PC-9 (cell line): ENCODE measurements around the gene SLC1A2. TPM values are rescaled to one million over a fixed set of nuclear protein-coding genes. Genes with fewer than 3 reads are reported as not detected.
A peak's percentile ranks its signal among the peaks of the same experiment; 100 is the strongest.

ENCODE experiments used
- BruUV-seq: library from RNA; stranded (reverse); fragments of 400-500 nt; replicated peaks from 2 replicates; lab custom pipeline; 2021; lab: Mats Ljungman, UMichigan
- CTCF ChIA-PET: fragments of 300-600 bp; sonication (Branson Sonifier 250); formaldehyde crosslinking; loops from one replicate; lab custom pipeline; 2022; ENCODE audit warnings: antibody characterized with exemption; lab: Charles Lee
- POLR2A ChIA-PET: fragments of 300-600 bp; sonication (Branson Sonifier 250); formaldehyde crosslinking; loops from one replicate; lab custom pipeline; 2022; ENCODE audit warnings: antibody characterized with exemption; ENCODE audit not compliant: unreplicated experiment; lab: Charles Lee
- DNase-seq, 2 experiments: peaks; one replicate each; pipeline versions ENCODE4 v3.0.0 to v3.0.0-alpha.2; 2015 to 2022; ENCODE audit warnings: mixed read lengths in 1 of 2
- H2AFZ ChIP-seq: fragments of 200-600 bp; sonication (generic); 2 replicates; pipeline ENCODE4 v1.8.1; 2017; ENCODE audit warnings: antibody characterized with exemption
- H3F3A ChIP-seq: fragments of 200-600 bp; sonication (generic); 2 replicates; pipeline ENCODE4 v1.8.1; 2017; ENCODE audit warnings: antibody characterized with exemption, mild to moderate bottlenecking, low read depth; ENCODE audit not compliant: insufficient read depth
- H3K27ac ChIP-seq: fragments of 200-600 bp; sonication (generic); 2 replicates; pipeline ENCODE4 v1.6.1; 2016; ENCODE audit warnings: mixed run types
- H3K27me3 ChIP-seq: fragments of 200-600 bp; sonication (generic); 2 replicates; pipeline ENCODE4 v1.6.1; 2016; ENCODE audit warnings: low read depth, mixed run types; ENCODE audit not compliant: insufficient read depth
- H3K36me3 ChIP-seq: fragments of 200-600 bp; sonication (generic); 2 replicates; pipeline ENCODE4 v1.6.1; 2016; ENCODE audit warnings: low read depth, mixed run types
- H3K4me1 ChIP-seq: fragments of 200-600 bp; sonication (generic); replicated peaks from 2 replicates; pipeline ENCODE4 v1.6.1; 2016; ENCODE audit warnings: mixed run types; ENCODE audit not compliant: insufficient read depth
- H3K4me2 ChIP-seq: fragments of 200-600 bp; sonication (generic); 2 replicates; pipeline ENCODE4 v1.6.1; 2017; ENCODE audit warnings: mixed run types
- H3K4me3 ChIP-seq: fragments of 200-600 bp; sonication (generic); 2 replicates; pipeline ENCODE4 v1.6.1; 2016; ENCODE audit warnings: mixed run types
- H3K79me2 ChIP-seq: fragments of 200-600 bp; sonication (generic); 2 replicates; pipeline ENCODE4 v1.6.1; 2017; ENCODE audit warnings: low read depth, mixed run types
- H3K9me2 ChIP-seq: fragments of 200-600 bp; sonication (generic); 2 replicates; pipeline ENCODE4 v1.8.1; 2017; ENCODE audit warnings: mild to moderate bottlenecking; ENCODE audit not compliant: insufficient read depth
- H3K9me3 ChIP-seq: fragments of 200-600 bp; sonication (generic); 2 replicates; pipeline ENCODE4 v1.8.1; 2016; ENCODE audit warnings: low read depth; ENCODE audit not compliant: insufficient read depth
- H4K20me1 ChIP-seq: fragments of 200-600 bp; sonication (generic); 2 replicates; pipeline ENCODE4 v1.8.1; 2017; ENCODE audit not compliant: insufficient read depth
- CTCF ChIP-seq: fragments of 200-600 bp; sonication (generic); conservative IDR thresholded peaks from 2 replicates; pipeline ENCODE4 v1.6.1; 2017; ENCODE audit warnings: mixed run types, antibody characterized with exemption, mild to moderate bottlenecking, moderate library complexity
- EZH2 ChIP-seq: fragments of 200-600 bp; sonication (generic); IDR thresholded peaks from 2 replicates; pipeline ENCODE4 v1.8.0; 2017; ENCODE audit warnings: antibody characterized with exemption, low read depth
- intact Hi-C: fragments of 100-400 bp; cut with micrococcal nuclease; formaldehyde crosslinking; loops from one replicate; pipeline ENCODE4 v1.10.0; 2022; ENCODE audit not compliant: unreplicated experiment
- total RNA-seq: library from RNA; stranded (reverse); gene quantifications from 2 replicates; pipeline ENCODE4 v1.2.3, GENCODE V29; 2021

SLC1A2 gene
- total RNA-seq, 1 experiment from 2014 or later, result 0.09 TPM

- Histone ChIP-seq H3K79me2 (no peaks in the 10 kb centered on the region), H3K36me3 (no peaks in the 10 kb centered on the region), H3K4me3 (no peak overlapping the region), H4K20me1 (no peaks in the 10 kb centered on the region), H3K4me2 (no peak overlapping the region), H3K9me3 (no peaks in the 10 kb centered on the region; the same call in 1 of the 2 replicates), H3K27ac (no peak overlapping the region), H3K9me2 (no peaks in the 10 kb centered on the region), H3K27me3 (no peaks in the 10 kb centered on the region), H3F3A (peaks cover 27% of the 10 kb centered on the region), H2AFZ (no peak overlapping the region), H3K4me1 (peaks cover 33% of the 10 kb centered on the region)
- intact Hi-C loops, result no loop called here
- no TSS peak for BruUV-seq
- ChIA-PET CTCF (no interaction called here), POLR2A (no interaction called here)
- DNase-seq, result no peak
- no peak for TF ChIP-seq CTCF
- no peak for TF ChIP-seq EZH2
Observed at GRCh38 chr11:35340071-35340470, 79.3 kb downstream of the SLC1A2 start.

GRCh38 chr11:35338921-35339320 lies 80.4 kb downstream of the SLC1A2 start:
- Histone ChIP-seq H3K9me3 (no peaks in the 10 kb centered on the region; the same call in 1 of the 2 replicates), H3K27ac (peak overlapping the region; percentile 92), H3K79me2 (no peaks in the 10 kb centered on the region), H3F3A (peaks cover 27% of the 10 kb centered on the region), H3K4me2 (peak overlapping the region; percentile 55; the same call in 1 of the 2 replicates), H3K4me3 (no peak overlapping the region), H3K27me3 (no peaks in the 10 kb centered on the region), H2AFZ (no peak overlapping the region), H3K36me3 (no peaks in the 10 kb centered on the region), H3K4me1 (peaks cover 33% of the 10 kb centered on the region), H3K9me2 (no peaks in the 10 kb centered on the region), H4K20me1 (no peaks in the 10 kb centered on the region)
- BruUV-seq, result no TSS peak
- intact Hi-C loops, result loop anchor here (5.0 kb wide), 1 partner anchor 47 kb away; no protein-coding TSS in a partner anchor
- POLR2A ChIA-PET, result interaction anchor here (0.6 kb wide), 1 partner anchor 19 kb away, joined by 6 read pairs; no protein-coding TSS in a partner anchor
- DNase-seq, result no peak
- CTCF ChIA-PET, result no interaction called here
- TF ChIP-seq EZH2 (no peak), CTCF (no peak)

GRCh38 chr11:35337914-35338305 lies 81.4 kb downstream of the SLC1A2 start:
- DNase-seq, result no peak
- peaks cover 33% of the 10 kb centered on the region for H3K4me1 ChIP-seq
- TF ChIP-seq EZH2 (no peak), CTCF (no peak)
- H3K4me2 ChIP-seq, result peak overlapping the region; percentile 55
- no peaks in the 10 kb centered on the region; the same call in 1 of the 2 replicates for H3K9me3 ChIP-seq
- peak overlapping the region; percentile 92 for H3K27ac ChIP-seq
- no peaks in the 10 kb centered on the region for H3K79me2 ChIP-seq
- no peak overlapping the region for H2AFZ ChIP-seq
- no peaks in the 10 kb centered on the region for H3K9me2 ChIP-seq
- no peaks in the 10 kb centered on the region for H4K20me1 ChIP-seq
- peaks cover 27% of the 10 kb centered on the region for H3F3A ChIP-seq
- intact Hi-C loops, result loop anchor here (5.0 kb wide), 1 partner anchor 46 kb away; no protein-coding TSS in a partner anchor
- POLR2A ChIA-PET, result no interaction called here
- CTCF ChIA-PET, result interaction anchor here (0.5 kb wide), 1 partner anchor 750 kb away, joined by 4 read pairs; no protein-coding TSS in a partner anchor
- H3K36me3 ChIP-seq, result no peaks in the 10 kb centered on the region
- no peak overlapping the region for H3K4me3 ChIP-seq
- no peaks in the 10 kb centered on the region for H3K27me3 ChIP-seq
- BruUV-seq, result no TSS peak
